ENCODE results near the gene ELP4. TPM values are rescaled to one million over a fixed set of nuclear protein-coding genes. Genes with fewer than 3 reads are reported as not detected.

ELP4 gene
- total RNA-seq, 1 experiment from 2014 or later, result 15.2 TPM

DNA sequence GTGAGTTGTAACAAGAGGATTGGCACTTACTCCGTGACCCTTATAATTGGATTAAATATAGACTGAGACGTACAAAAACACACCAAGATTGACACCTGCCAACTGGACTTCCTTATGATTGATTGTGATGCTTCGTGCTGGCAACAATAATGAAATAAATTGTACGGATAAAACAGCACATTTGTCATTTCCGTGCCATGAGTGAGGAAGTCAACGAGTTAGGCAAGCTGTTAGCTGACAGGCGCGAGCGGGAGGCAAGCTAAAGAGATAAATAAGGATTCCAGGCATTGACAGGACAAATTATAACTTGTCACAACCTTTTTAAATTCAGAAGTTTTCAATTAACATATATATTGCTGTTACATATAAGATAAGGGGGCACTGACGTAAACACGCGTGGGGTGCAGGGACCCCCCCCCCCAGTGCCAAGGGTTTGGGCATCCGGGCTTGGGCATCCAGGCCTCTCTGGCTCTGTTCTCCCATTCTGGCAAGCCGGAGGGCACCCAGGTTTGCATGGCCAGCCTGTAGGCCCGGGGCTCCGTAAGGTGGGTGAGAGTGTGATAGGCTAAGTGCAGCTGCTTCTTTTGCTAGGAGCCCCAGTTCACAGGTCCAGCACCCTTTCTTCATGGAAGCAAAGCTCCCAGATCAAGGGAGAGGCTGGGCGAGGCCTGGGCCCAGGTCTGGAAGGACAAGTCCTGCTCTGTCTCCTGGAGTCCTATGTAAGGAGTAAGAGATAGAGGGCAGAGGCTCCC is 312.8 kb downstream of the ELP4 start:
- Histone ChIP-seq H3K9me3 (ENCODE audit: control insufficient read depth, low read depth, low read length) (no peaks in the 10 kb centered on the region), H4K20me1 (ENCODE audit: control insufficient read depth, insufficient read depth, insufficient read length) (peaks cover 3% of the 10 kb centered on the region), H3K79me1 (ENCODE audit: insufficient read depth, low read depth, low read length, poor library complexity, severe bottlenecking) (no peaks in the 10 kb centered on the region), H4K91ac (ENCODE audit: insufficient read length, low read depth, low read length) (no peak overlapping the region), H3K27me3 (ENCODE audit: insufficient read depth, low read length) (peaks cover 81% of the 10 kb centered on the region), H3K18ac (ENCODE audit: insufficient read length, low read depth, low read length) (no peak overlapping the region), H2AK5ac (ENCODE audit: insufficient read length, low read length) (no peak overlapping the region), H3K79me2 (ENCODE audit: insufficient read depth, low read length) (no peaks in the 10 kb centered on the region), H2BK15ac (ENCODE audit: low read depth, low read length) (no peak overlapping the region), H3K9ac (ENCODE audit: extremely low read depth, insufficient read length, low read length) (no peak overlapping the region), H3K4ac (ENCODE audit: low read depth, low read length) (no peak overlapping the region), H2AFZ (ENCODE audit: low read length) (no peak overlapping the region), H3K14ac (ENCODE audit: insufficient read depth, low read length) (no peak overlapping the region), H2BK5ac (ENCODE audit: insufficient read length, low read length) (no peak overlapping the region), H3K23ac (ENCODE audit: insufficient read length, low read depth, low read length) (no peak overlapping the region), H3T11ph (ENCODE audit: low read length) (no peak overlapping the region), H3K23me2 (ENCODE audit: insufficient read length, low read depth, low read length, poor library complexity, severe bottlenecking) (peaks cover 32% of the 10 kb centered on the region), H2BK120ac (ENCODE audit: low read depth, low read length, poor library complexity, severe bottlenecking) (no peak overlapping the region), H3K4me2 (ENCODE audit: insufficient read depth, insufficient read length, low read length) (no peak overlapping the region), H4K8ac (replicated peaks; ENCODE audit: insufficient read length, low read depth, low read length) (no peak overlapping the region), H3K4me1 (ENCODE audit: insufficient read depth, low read length) (no peaks in the 10 kb centered on the region; the same call in 1 of the 2 replicates), H3K27ac (ENCODE audit: insufficient read length, low read depth, low read length) (no peak overlapping the region), H4K5ac (ENCODE audit: insufficient read length, low read depth, low read length) (no peak overlapping the region), H2BK20ac (ENCODE audit: low read depth, low read length, poor library complexity, severe bottlenecking) (no peak overlapping the region), H3K56ac (ENCODE audit: insufficient read length, low read depth, low read length) (no peak overlapping the region), H2BK12ac (ENCODE audit: insufficient read length, low read depth, low read length) (no peak overlapping the region)
- H3K4me1 Mint-ChIP-seq, result peaks cover 51 to 73% of the 10 kb centered on the region in 2 experiments
- peak; percentile 38 for DNase-seq
- TF ChIP-seq, protein P1, sequence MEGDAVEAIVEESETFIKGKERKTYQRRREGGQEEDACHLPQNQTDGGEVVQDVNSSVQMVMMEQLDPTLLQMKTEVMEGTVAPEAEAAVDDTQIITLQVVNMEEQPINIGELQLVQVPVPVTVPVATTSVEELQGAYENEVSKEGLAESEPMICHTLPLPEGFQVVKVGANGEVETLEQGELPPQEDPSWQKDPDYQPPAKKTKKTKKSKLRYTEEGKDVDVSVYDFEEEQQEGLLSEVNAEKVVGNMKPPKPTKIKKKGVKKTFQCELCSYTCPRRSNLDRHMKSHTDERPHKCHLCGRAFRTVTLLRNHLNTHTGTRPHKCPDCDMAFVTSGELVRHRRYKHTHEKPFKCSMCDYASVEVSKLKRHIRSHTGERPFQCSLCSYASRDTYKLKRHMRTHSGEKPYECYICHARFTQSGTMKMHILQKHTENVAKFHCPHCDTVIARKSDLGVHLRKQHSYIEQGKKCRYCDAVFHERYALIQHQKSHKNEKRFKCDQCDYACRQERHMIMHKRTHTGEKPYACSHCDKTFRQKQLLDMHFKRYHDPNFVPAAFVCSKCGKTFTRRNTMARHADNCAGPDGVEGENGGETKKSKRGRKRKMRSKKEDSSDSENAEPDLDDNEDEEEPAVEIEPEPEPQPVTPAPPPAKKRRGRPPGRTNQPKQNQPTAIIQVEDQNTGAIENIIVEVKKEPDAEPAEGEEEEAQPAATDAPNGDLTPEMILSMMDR (conservative IDR thresholded peaks at IDR 0.05), result no peak
- WGBS (ENCODE audit: extremely low coverage, insufficient read length, low lambda C conversion rate), result no CpG with 5 or more reads among the region's 17 CpGs
- H3K27me3 Mint-ChIP-seq (ENCODE audit: low read depth), result peaks cover 99% of the 10 kb centered on the region
- H3K4me3 Mint-ChIP-seq, result no peak overlapping the region
- no peaks in the 10 kb centered on the region; a peak in 1 of 7 replicates for H3K36me3 Mint-ChIP-seq (ENCODE audit: insufficient read depth in 1 of 3, low read depth in 3 of 3)
- peaks cover 0 to 5% of the 10 kb centered on the region in 2 experiments; a peak in 1 of 5 replicates for H3K9me3 Mint-ChIP-seq
- H3K27ac Mint-ChIP-seq, result no peak overlapping the region

Measured in H9 (cell line).